GM19025 (cell line): ENCODE data around the gene ZFHX3.

Source experiments
- ATAC-seq: cut with Tn5 transposase; IDR thresholded peaks from one replicate; pipeline ENCODE4 v1.9.1; 2021; ENCODE audit warnings: mild to moderate bottlenecking, low read depth, moderate library complexity; ENCODE audit not compliant: unreplicated experiment

The ZFHX3 gene

DNA sequence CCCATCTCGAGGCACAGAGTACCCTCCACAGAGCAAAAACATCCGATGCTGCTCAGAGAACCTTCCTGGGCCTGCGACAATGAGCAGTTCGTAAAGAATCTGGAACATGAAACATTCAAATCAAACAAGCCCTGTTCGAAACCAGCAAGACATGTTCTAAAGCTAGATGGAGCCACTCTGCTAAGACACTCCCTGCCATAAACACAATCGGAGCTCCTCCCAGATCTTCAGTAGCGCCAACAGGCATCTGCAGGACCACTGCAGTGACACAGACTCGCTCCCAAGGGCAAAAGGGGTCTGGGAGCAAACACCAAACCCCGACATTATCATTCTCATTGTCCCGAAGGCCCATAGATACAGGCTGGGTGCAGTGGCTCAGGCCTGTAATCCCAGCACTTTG, 108.7 kb downstream of the ZFHX3 start:
- ATAC-seq, result no peak

DNA sequence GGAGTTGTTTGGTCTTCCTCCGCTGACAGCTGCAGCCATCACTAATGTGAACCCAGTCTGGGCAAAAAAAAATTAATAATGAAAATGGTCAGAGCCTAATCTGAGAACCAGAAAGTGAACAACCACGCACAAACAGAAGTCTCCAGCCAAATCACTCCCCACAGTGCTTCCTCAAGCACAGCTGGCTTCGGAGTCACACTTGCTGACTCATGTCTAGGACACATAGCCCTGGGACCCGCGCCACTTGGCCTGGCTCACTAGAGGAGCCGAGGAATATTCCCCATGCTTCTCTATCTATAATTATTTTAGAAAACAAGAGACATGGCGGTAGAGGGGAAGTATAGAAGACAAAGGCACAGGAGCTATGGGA, 109.1 kb downstream of the ZFHX3 start:
- ATAC-seq, result no peak

DNA sequence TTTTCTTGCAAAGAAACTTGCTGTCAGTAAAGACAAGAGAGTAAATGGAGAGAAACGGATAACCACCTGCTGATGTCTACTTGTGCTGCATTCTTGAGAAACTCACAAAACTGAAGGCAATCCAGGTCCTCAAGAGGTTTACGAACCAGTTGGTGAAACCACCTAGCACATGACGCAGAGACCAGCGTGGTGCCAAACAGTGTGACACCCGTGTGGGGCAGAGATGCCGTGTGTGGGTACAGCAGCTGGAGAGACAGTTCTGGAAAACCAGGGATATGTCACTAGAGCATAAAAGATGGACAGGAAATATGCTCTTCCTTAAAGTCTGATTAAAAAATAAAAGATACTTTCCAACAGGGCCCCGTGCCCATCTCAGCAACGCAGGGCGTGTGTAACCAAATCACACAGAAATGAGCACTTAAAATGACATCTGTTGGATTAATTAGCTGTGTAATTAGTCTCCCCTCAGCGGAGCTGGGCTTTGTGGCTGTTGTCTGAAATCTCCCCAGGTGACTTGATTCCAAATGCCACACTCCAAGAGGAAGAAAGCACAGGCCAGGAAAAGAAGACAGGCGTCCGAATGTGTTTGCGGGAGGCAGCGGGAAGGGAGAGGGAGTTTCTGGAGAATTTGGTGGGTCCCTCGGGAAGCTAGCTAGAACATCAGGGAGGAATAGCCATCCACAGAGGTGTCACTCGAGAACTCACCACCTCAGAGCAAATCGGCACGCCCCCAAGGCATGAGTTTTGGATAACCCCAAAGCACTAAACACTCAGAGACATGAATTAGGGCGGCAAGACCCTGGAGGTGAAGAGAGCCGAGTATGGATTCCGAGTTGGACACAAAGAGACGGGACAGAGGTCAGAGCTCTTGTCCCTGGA, 109.8 kb downstream of the ZFHX3 start:
- ATAC-seq, result no peak

DNA sequence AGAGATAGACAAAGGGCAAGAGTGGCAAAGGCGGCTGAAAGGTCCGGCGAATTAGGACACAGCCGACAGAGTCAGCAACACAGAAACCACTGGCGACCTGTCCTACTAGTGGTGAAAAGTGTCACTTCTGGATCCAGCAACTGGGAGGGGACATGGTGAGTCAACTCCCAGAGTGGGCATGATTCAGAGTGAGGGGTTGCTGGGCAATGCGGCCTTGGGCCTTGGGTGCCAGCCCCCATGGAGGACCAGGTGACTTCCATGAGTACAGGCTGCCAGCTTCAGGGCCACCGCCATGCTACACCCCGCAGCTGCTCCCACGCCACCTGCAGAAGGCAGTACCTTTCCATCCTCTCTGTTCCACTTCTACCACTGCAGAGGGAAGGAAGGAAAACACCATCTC, 110.6 kb downstream of the ZFHX3 start:
- ATAC-seq, result no peak

DNA sequence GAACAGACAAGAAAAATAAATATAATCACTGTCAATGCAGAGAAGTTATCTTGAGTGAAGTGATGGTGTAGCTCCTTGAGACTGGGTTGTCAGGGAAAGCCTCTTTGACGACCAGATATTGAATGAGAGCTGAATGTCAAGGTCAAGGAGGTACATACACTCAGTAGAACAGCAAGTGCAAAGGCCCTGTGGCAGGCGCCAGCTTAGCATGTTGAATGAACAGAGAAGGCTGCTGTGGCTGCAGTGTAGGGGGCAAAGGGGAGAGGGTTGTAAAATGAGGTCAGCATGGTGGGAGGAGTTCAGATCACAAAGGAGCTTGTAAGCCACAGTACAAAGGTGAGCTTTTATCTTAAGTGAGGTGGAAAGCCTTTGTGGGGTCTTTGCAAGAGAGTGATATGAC, 111.5 kb downstream of the ZFHX3 start:
- ATAC-seq, result no peak

DNA sequence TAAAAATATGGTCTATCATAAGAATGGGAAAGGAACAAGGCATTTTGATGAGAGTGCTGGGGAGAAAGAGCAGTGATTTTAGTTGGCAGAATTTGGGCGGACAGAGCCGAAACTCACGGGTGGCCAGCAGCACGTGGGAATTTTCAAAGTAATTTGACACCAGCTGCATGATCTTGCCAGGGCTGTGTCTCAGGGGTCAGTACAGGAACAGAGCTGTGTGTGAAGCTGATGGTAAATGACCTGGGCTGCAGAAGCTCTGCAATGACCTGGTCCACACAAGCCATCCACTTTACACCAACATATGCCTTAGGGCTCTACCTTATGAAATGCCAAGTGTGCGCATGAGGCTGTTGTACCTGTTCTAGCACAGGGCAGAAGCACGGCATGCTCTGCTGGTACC, 112.0 kb downstream of the ZFHX3 start:
- no peak for ATAC-seq

DNA sequence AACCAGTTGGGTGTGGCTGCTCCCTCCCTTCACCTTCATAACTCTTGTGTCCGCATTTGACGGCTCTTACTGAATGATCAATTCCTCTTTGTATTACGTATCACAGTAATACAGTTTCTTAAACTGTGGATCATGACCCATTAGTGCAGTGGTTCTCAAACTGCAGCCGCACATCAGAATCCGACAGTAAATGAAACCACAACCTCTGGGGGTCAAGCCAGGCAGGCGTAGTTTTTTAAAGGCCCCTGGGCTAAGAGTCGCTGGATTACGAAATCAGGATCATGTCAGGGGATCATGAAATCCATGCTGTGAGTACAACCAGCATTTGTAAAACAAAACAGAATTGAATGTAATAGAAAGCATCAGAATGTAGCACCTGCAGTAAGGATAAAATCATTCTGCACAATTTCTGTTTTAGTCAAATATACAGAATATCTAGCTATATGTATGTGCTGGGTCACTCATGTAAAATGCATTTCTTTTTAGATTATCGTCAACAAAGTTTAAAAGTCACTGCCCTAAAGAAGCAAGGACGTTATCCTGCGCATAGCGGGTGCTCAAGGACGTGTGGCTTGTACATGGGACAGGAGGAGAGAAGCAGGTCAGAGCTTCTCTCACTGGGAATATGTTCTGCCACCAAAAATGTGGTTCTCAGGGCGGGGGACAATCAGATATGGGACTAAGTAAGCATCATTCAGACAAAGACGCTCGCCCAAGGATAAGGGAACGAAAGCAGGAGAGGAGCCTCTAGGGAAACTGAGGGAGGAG, 113.1 kb downstream of the ZFHX3 start:
- no peak for ATAC-seq

DNA sequence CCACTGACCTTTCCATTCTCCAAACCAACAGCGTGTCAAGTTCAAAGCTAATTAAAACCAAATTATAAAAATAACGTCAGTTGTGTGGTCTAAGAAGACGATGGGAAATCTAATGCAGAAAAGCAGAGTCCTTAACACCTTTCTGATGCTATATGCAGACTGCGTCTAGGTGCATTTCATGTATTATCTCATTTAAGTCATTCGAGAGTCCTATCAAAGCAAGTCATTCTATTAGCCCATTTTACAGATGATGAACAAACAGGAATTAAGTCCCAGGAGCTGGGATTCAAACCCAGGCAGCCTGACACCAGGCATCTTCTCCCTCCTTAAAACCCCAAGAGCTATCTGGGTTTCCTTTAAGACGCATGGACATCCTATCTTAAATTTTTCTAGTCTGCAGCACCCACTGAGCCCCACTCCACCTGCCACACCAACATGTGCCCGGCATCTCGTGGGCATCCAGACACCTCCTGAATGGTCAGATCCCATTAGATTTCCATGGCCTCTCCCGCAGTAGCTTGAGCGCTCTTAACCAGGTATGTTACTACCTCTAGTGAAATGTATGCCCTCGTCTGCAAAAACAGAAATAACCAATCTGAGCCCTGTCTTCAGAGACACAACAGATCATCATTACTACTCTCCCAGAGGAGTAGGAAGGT, 115.1 kb downstream of the ZFHX3 start:
- ATAC-seq, result no peak

DNA sequence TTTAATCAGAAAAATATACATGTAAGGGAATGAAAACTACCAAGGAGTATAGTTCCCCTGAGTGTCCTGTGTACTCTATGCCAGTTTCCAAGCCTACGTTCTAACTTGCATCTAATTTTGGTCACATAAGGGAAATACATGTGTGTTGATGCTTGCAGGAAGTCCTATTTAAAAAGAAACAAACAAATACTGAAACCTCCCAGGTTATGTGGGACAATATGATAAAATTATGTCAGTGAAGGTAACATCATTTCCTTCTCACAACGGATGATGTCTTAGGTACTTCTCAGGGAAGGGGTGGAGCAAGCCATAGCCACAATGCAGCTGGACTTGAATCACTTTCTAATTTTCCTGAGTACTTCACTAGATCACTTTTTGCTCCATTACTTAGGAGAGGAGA, 115.9 kb downstream of the ZFHX3 start:
- ATAC-seq, result no peak

DNA sequence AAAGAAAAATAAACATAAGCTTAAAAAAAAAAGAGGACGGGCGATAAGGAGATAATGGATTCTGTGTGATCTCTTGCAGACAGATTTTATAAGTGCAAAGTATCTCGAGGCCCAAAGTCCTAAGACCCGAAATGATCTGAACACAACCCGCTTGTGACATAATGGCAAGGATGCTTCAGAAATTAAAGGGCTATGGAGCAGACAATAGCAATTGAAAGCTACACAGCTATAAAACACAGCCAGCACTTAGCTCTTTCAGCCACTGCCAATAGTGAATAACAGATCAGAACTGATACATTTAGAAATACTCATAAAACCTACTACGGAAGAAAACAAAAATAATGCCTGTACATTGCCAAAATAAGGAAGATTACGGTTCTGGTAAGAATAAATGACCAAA, 117.5 kb downstream of the ZFHX3 start:
- no peak for ATAC-seq

DNA sequence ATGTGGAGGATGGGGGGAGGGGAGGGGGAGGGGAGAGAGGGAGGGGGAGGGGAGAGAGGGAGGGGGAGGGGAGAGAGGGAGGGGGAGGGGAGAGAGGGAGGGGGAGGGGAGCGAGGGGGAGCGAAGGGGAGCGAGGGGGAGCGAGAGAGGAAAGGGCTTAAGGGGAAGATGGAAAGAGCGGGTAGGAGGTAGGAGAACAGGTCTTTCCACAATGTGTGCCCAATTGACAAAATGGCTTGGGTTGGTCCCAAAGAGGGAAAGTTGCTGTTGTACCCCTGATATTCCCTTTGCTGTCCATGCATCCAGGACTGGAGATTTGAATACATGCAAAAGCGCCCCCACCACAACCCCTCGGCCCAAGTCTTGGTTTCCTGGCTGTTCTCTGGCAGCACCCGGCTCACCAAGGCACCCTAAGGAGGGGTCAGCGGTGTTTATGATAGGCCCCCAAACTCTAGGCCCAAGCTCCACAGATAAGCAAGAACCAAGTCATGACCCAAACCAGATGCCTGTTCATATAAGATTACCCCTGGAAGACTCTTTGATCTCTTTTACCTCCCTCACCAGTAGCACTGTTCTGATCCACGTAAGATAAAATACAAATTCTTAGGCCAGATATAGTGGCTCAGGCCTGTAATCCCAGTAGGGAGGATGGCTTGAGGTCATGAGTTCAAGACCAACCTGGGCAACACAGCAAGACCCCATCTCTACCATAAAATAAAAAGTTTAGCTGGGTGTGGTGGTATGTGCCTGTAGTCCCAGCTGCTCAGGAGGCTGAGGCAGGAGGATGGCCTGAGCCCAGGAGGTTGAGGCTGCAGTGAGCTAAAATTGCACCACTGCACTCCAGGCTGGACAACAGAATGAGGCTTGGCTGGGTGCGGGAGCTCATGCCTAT, 119.6 kb downstream of the ZFHX3 start:
- no peak for ATAC-seq

DNA sequence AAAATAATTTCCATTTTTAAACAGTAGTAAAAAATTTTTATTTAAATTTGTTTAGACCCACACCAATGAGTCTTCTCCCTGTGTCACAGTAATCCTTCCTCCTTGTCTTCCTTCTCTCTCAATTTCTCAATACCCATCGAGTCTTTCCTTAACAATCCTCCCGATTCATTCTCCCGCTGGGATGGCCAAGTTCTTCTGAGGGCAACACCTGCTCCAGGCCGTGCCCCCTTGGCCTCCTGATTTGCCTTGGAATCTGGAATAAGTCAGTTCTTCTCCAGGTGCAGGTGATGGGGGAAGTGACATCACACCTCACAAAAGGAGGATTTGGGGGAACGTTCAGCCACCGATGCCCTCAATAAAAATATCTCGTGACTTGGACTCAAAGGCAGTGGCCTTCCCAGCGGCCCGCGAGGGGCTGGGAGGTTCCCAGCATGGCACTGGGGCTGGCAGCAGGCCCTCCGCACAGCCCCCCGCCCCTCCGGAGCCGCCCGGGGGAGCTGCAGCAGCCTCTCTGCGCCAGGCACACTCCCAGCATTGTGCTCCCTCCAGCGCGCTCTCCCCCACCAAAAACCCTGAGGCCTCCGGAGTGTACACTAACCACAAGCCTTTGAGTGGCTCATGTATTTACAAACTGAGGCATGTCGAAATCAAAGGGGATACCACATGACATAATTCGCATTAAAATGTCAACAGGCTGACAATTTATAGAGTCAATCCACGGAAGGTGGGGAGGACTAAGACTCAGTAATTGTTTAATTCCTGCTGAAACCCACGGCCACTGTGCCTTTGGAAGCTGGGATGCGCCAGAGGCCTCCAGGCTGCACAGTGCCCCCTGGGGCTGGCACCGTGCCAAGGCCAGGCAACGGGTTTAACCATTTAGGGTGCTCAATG, 120.5 kb downstream of the ZFHX3 start:
- ATAC-seq, result no peak

DNA sequence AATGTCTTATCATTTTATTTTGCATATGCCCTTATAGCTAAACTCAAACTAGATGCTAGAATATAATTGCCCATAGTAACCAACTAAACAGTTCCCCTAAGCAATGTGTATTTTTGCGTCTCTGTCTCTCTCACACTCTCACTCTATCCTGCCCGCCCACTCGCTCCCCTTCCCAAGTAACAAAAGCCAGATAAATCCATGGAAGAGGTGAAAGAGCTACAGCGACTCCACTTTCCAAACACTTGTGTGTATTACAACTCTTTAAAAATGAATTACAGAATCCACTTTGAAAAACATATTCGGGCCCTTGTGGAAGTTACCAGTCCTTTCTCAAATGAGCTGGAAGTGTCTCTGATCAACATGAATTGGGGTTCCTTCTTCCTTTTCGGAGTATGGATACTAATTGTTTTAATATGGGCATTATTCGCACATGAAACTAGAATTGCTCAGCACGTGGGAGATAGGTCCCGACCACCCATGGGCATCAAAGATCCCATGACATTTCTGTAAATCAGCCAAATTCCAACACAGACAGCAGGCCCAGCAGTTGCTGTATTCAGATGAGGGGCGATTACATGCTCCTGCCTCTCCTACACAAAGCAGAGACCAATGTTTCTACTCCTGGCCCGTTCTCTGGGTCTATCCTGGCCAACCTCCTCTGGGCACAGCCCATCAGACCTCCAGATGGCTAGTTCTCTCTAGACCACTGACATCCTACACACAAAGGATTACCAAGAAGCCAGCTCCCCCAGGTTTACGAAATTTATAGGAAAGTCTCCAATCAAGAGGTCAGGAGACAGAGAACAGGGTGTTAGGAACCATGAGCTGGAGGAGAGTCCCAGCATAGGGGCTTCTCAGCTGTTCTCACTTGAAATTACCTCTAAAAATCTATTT, 121.5 kb downstream of the ZFHX3 start:
- no peak for ATAC-seq

DNA sequence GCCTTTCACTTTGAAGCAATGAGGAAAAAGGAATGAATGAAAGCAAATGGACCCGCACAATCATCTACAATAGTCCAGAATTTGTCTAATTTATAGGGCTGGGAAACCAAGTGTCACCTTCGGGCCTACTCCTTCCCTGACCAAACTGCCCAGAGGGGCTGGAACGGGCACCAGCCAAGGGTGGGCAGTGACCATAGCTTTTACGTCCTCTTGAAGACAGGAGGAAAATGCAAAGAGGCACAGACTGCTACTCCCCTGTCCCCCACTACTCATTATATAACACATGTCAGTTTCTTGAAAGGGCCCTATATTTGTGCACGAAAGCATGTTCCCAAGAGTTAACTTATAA, 122.3 kb downstream of the ZFHX3 start:
- ATAC-seq, result no peak

DNA sequence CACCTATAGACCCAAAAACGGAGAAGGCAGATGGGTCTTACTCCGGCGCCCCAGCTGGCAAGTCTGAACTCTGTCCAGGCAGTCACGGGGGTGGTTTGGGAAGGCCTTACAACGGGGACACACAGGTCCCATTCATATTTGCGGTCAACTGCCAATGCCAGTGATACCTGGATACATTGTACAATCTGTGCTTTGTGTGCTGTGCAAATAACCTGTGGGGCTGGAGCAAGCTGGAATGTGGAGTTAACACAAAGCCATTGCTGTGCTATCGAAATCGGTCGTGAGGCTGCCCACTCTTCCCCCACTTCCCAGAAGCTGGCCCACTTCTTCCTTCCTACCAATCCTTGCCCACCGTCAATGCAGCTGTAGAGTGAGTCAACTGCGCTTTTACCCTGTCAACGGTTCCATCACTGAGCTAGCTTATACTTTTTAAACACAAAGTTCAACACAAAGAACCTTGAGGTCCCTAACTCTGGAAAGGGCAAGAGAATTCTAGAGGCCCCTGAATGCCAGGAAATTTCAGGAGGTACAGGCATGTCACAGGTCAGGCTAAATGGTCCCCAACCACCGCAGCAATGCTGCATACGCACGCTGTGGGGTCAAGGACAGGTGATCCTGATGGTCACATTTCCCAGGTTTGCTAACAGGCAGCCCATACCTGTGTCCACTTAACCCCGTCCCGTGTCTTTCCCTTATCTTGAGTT, 122.8 kb downstream of the ZFHX3 start:
- no peak for ATAC-seq

DNA sequence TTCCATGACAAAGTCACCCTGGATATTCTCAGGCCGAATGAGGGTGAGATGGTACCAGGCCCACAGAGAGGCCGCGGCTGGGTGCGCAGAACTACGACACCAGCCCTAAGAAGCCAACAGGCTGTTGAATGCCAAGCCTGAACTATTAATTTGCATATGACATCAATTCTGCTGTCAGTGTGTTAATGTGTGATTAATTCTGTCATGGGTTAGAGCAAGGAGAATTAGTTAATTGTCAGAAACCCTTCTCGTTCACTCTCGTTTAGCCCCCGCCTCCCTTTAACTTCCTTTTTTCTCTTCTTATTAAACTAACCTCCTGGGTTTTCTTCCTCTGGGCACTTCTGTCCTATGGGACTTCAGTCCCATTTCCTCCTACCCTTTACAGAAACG, 123.4 kb downstream of the ZFHX3 start:
- ATAC-seq, result no peak

DNA sequence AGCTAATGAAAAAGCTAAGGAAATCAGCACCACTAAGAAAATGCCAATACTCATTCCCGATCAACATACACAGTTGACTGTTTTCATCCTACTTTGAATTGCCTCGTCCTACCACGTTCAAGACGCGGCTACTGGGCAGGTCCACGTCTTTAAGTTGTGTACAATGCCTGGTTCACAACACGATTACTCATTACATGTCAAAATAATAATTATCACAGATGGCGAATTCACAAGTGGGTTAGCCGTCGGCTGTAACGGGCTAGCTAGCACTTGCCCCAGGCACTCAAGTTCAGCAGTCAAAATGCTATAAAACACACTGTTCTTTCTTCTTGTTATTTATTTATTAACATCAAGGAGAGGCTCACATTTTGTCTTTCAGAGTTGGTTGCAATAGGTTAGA, 124.2 kb downstream of the ZFHX3 start:
- ATAC-seq, result no peak

DNA sequence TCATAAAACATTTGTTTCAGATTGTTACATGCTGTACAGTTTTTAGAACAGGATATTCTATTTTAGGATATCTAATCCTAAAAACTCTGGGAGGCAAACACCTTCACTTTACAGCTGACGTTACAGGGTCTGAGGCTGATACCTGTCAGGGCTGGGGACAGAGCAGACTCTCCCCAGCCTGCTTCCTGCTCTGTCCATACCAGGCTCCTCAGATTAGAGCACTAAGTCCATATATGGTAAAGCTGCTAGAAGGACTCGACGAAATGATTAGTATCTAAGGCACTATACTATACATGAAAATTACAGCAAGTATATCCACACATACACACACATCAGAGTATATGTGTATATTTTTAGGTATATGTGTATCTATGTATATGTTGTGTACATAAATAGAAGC, 125.2 kb downstream of the ZFHX3 start:
- ATAC-seq, result no peak
